Subcutaneous abdominal adipose tissue (tissue), 5 donors: Measurements from ENCODE around the gene GALNT4.

Experiments
- H3K27ac ChIP-seq: one replicate; pipeline ENCODE4 v1.7.0; 2013; ENCODE audit warnings: low read depth, mild to moderate bottlenecking, inconsistent platforms, low read length, moderate library complexity
- H3K27me3 ChIP-seq, 5 donors: one replicate each; pipeline ENCODE4 v1.7.0; 2013; ENCODE audit warnings: low read length in 5 of 5, inconsistent platforms in 1 of 5; ENCODE audit not compliant: control insufficient read depth in 5 of 5, insufficient read depth in 4 of 5
- H3K36me3 ChIP-seq, 5 donors: one replicate each; pipeline ENCODE4 v1.7.0; 2013; ENCODE audit warnings: low read length in 5 of 5; ENCODE audit not compliant: control insufficient read depth in 5 of 5, insufficient read depth in 5 of 5
- H3K4me1 ChIP-seq, 5 donors: one replicate each; pipeline ENCODE4 v1.7.0; 2013; ENCODE audit warnings: low read length in 5 of 5, mild to moderate bottlenecking in 3 of 5, moderate library complexity in 1 of 5; ENCODE audit not compliant: control insufficient read depth in 5 of 5, insufficient read depth in 5 of 5
- H3K4me3 ChIP-seq, 5 donors: one replicate each; pipeline ENCODE4 v1.7.0; 2013; ENCODE audit warnings: low read length in 5 of 5, low read depth in 1 of 5
- H3K9ac ChIP-seq, 5 donors: one replicate each; pipeline ENCODE4 v1.7.0; 2013; ENCODE audit warnings: low read length in 5 of 5, mild to moderate bottlenecking in 4 of 5, moderate library complexity in 3 of 5
- H3K9me3 ChIP-seq, 5 donors: one replicate each; pipeline ENCODE4 v1.7.0; 2013; ENCODE audit warnings: low read length in 5 of 5; ENCODE audit not compliant: control insufficient read depth in 5 of 5
- donor health status: healthy.
- donor health status: healthy.
- donor health status: healthy.
- donor health status: healthy.
- donor health status: healthy.

Gene GALNT4

GRCh38 chr12:89477633-89478279, 46.8 kb downstream of the GALNT4 start:
- H3K4me3 ChIP-seq: no peak overlapping the region
- H3K27ac ChIP-seq: no peak overlapping the region
- no peaks in the 10 kb centered on the region for H3K36me3 ChIP-seq
- H3K27me3 ChIP-seq: no peaks in the 10 kb centered on the region
- no peak overlapping the region for H3K9ac ChIP-seq
- H3K4me1 ChIP-seq: peaks cover 0 to 4% (median 0%) of the 10 kb centered on the region in 5 donors
- H3K9me3 ChIP-seq: no peaks in the 10 kb centered on the region

GRCh38 chr12:89476904-89477595, 47.5 kb downstream of the GALNT4 start:
- Histone ChIP-seq H3K36me3 (no peaks in the 10 kb centered on the region), H3K9me3 (no peaks in the 10 kb centered on the region), H3K27ac (no peak overlapping the region)

GRCh38 chr12:89476232-89476631, 48.4 kb downstream of the GALNT4 start:
- no peak overlapping the region for H3K27ac ChIP-seq
- no peaks in the 10 kb centered on the region for H3K36me3 ChIP-seq
- no peaks in the 10 kb centered on the region for H3K9me3 ChIP-seq
- peaks cover 0 to 4% (median 0%) of the 10 kb centered on the region in 5 donors for H3K4me1 ChIP-seq
- H3K9ac ChIP-seq: no peak overlapping the region
- no peak overlapping the region for H3K4me3 ChIP-seq
- no peaks in the 10 kb centered on the region for H3K27me3 ChIP-seq

More at GRCh38 chr12:89476904-89477595, 47.5 kb downstream of the GALNT4 start:
- no peak overlapping the region for H3K4me3 ChIP-seq
- H3K27me3 ChIP-seq: no peaks in the 10 kb centered on the region
- H3K9ac ChIP-seq: no peak overlapping the region
- H3K4me1 ChIP-seq: peaks cover 0 to 4% (median 0%) of the 10 kb centered on the region in 5 donors

GRCh38 chr12:89475203-89475990, 49.2 kb downstream of the GALNT4 start:
- no peak overlapping the region for H3K9ac ChIP-seq
- H3K4me1 ChIP-seq: peaks cover 0 to 4% (median 0%) of the 10 kb centered on the region in 5 donors
- no peak overlapping the region for H3K4me3 ChIP-seq
- no peaks in the 10 kb centered on the region for H3K36me3 ChIP-seq
- no peaks in the 10 kb centered on the region for H3K9me3 ChIP-seq
- H3K27ac ChIP-seq: no peak overlapping the region
- H3K27me3 ChIP-seq: no peaks in the 10 kb centered on the region

- Histone ChIP-seq H3K9ac (no peak overlapping the region), H3K27me3 (no peaks in the 10 kb centered on the region), H3K36me3 (no peaks in the 10 kb centered on the region), H3K9me3 (no peaks in the 10 kb centered on the region), H3K4me1 (peaks cover 0 to 4% (median 0%) of the 10 kb centered on the region in 5 donors), H3K4me3 (no peak overlapping the region), H3K27ac (no peak overlapping the region)
These were observed 50.0 kb downstream of the GALNT4 start for GRCh38 chr12:89474615-89475014.
